Psoas muscle (tissue), 8 donors: ENCODE measurements around the gene MRPL45. TPM values are rescaled to one million over a fixed set of nuclear protein-coding genes. Genes with fewer than 3 reads are reported as not detected.

Source experiments
- ATAC-seq, 4 donors: fragments of 200-7000 bp; cut with Tn5 transposase; one replicate each; pipeline ENCODE4 v1.9.1; 2020; ENCODE audit warnings: moderate library complexity in 3 of 4, mild to moderate bottlenecking in 2 of 4
- DNase-seq, 2 donors: peaks; one replicate each; pipeline ENCODE4 v3.0.0-alpha.2; 2020
- H3K27ac ChIP-seq: fragments of 200-600 bp; one replicate; pipeline ENCODE4 v1.8.0; 2022
- H3K27me3 ChIP-seq, 3 donors: fragments of 200-600 bp in 1 of 3; one replicate each; pipeline versions ENCODE4 v1.6.1 to v1.8.0; 2013 to 2022; ENCODE audit warnings: low read length in 2 of 3, mild to moderate bottlenecking in 2 of 3, moderate library complexity in 1 of 3; ENCODE audit not compliant: insufficient read depth in 3 of 3
- H3K36me3 ChIP-seq, 2 donors: fragments of 200-600 bp in 1 of 2; one replicate each; pipeline versions ENCODE4 v1.6.1 to v1.8.0; 2013 to 2022; ENCODE audit warnings: low read depth in 1 of 2, mild to moderate bottlenecking in 1 of 2, moderate library complexity in 1 of 2; ENCODE audit not compliant: insufficient read depth in 1 of 2
- H3K4me1 ChIP-seq: fragments of 200-600 bp; one replicate; pipeline ENCODE4 v1.8.0; 2022
- H3K4me3 ChIP-seq: fragments of 200-600 bp; one replicate; pipeline ENCODE4 v1.8.0; 2022; ENCODE audit warnings: mild to moderate bottlenecking
- H3K9me3 ChIP-seq: fragments of 200-600 bp; one replicate; pipeline ENCODE4 v1.8.0; 2022
- CTCF ChIP-seq: fragments of 200-600 bp; IDR thresholded peaks from one replicate; pipeline ENCODE4 v1.8.0; 2022; ENCODE audit warnings: antibody characterized with exemption
- WGBS, 3 donors: extraction: QIAGEN DNeasy Blood & Tissue Kit; methylation state at CpG; one replicate each; pipeline versions ENCODE4 v1.1.6 to v1.1.7; 2013; 5-methylcytosine and 5-hydroxymethylcytosine counted together
- intact Hi-C, 2 donors: fragments of 100-400 bp; cut with DNase I; formaldehyde crosslinking; loops; one replicate each; pipeline versions ENCODE4 v1.11.0 to v1.14.2; 2022
- polyA plus RNA-seq, 3 donors: library from polyadenylated mRNA; stranded (reverse); fragments of 200-250 nt; gene quantifications; one replicate each; pipeline ENCODE4 v1.2.3, GENCODE V29; 2013
- total RNA-seq, 4 donors: library from RNA; stranded (reverse); fragmentation: NEBNext Ultra II Directional in 2 of 4; extraction: Animal tissue kit (Norgen Biotek cat#: 25700) in 2 of 4; gene quantifications; one replicate each; pipeline versions ENCODE4 v1.2.1 to v1.2.4, GENCODE V29; 2021 to 2023
- donor health status: healthy with polysubstance abuse.
- donor health status: DM: no; HTN: no; CAD: no; lungs with moderate emphysema.
- donor health status: Bipolar disorder and iron deficiency.
- donor health status: healthy.
- donor health status: DM: yes; HTN: yes; CAD: no.
- donor health status: DM: no; HTN: no; CAD: no.
- donor health status: DM: no; HTN: no; CAD: no.
- donor health status: DM: yes; HTN: yes; CAD: no.

MRPL45 gene
- total and polyA plus RNA-seq, 7 donors = 36.0 to 132 (median 54.6) TPM

DNA sequence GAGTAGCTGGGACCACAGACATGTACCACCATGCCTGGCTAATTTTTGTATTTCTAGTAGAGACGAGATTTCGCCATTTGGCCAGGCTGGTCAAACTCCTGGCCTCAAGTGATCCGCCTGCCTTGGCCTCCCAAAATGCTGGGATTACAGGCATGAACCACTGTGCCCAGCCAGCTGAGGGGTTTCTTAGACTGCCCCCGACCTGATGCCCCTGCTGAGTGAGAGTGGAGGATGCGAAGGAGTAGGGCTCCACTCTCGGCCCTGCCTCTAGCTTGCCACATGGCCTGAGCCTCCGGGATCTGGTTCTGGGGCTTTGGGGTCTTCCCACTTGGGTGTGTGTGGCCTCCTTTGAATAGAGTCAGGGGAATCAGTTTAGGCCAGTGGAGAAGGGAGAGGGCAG is 35.8 kb downstream of the MRPL45 start:
- H3K4me3 ChIP-seq = no peak overlapping the region
- H3K4me1 ChIP-seq = no peaks in the 10 kb centered on the region
- ATAC-seq (no peak), DNase-seq (no peak)
- H3K27me3 ChIP-seq = peaks cover 0 to 5% (median 0%) of the 10 kb centered on the region in 3 donors
- no peaks in the 10 kb centered on the region for H3K9me3 ChIP-seq
- no peak overlapping the region for H3K27ac ChIP-seq
- 81 to 85% (median 84%) methylated on average over 7 of the region's 7 CpGs for WGBS, 3 donors
- no peak for TF ChIP-seq CTCF
- intact Hi-C loops = no loop called here
- H3K36me3 ChIP-seq = no peaks in the 10 kb centered on the region

DNA sequence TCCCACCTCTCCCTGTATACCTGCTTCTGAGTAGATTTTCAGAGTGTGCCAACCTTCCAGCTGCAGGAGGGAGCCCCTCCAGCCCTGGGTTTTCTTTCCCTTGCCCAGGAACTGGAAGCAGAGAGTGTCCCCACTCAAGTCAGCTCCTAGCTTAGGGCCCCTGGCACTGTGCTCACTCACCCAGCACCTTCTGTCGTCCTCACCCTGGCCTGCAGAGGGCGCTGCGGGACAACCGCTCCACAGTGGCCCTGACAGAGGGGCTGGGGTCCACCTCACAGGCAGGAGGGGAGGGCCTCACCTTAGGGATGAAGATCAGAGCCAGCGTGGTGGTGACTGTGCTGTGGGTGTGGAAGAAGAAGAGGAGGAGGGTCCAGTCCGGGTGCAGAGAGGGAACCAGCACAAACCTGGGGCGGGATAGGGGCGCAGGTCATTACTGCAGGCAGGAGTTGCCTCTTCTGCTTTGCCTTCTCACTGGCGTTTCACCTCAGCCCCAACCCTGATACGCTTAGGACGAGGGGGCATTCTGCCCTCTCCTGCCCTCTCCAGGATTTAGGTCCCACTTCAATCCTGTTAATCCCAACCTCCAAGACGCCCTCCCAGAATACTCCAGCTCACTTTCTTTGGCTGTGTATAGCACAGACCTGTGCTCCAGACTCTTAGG is 36.8 kb downstream of the MRPL45 start:
- Histone ChIP-seq H3K36me3 (no peaks in the 10 kb centered on the region), H3K27ac (no peak overlapping the region), H3K27me3 (peaks cover 0 to 5% (median 0%) of the 10 kb centered on the region in 3 donors), H3K4me3 (no peak overlapping the region), H3K4me1 (no peaks in the 10 kb centered on the region), H3K9me3 (no peaks in the 10 kb centered on the region)
- peak in 1 of 2 donors; percentile 61 for DNase-seq
- TF ChIP-seq CTCF = peak; percentile 22
- 41 to 45% (median 42%) methylated on average over 12 of the region's 12 CpGs for WGBS, 3 donors
- intact Hi-C loops = no loop called here
- ATAC-seq = peak; percentile 39 to 62 (median 50)

DNA sequence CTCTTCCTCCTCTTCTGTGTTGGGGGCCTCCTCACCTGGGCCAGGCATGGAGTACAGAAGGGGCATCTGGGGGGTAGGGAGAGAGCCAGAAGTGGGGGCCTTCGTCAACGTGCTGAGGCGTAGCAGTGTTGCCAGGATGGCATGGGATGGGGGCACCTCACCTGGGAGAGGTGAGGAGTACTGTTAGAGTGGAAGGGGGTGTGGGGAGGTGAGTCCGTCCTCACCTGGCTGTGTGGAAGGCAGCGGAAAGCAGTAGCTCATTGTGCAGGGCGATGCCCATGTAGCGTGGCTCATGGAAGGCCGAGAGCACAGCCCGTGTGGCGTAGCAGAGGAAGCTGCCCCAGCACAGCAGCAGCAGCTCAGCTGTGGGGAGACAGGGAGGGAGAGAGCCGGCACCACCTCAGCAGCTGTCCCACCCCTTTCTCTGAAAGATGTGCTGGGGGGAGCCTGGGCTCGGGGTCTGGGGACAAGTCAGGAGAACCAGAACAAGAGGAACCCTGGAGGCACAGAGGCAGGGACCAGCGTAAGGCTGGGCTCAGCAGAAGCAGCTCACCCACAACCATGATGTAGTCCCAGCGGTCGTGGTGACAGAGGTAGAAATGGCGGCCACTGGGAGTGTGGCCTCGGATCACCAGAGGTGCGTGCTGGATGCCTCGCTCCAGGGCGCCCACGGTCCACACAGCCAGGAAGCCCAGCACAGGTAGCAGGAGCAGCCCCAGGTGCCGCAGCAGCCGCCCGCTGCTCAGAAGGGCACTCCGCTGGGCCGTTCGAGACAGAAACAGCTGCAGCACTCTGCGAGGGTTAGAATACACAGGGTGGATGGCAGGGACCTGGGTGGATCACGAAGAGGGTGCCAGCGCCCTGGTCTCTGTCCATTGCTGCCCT is 37.8 kb downstream of the MRPL45 start:
- ATAC-seq = no peak
- Histone ChIP-seq H3K36me3 (no peaks in the 10 kb centered on the region), H3K9me3 (no peaks in the 10 kb centered on the region), H3K27me3 (peaks cover 0 to 5% (median 0%) of the 10 kb centered on the region in 3 donors), H3K27ac (no peak overlapping the region), H3K4me1 (no peaks in the 10 kb centered on the region), H3K4me3 (no peak overlapping the region)
- no peak for TF ChIP-seq CTCF
- DNase-seq = no peak
- intact Hi-C loops = no loop called here
- 80 to 91% (median 84%) methylated on average over 28 to 30 of the region's 30 CpGs for WGBS, 3 donors

GRCh38 chr17:38336838-38337237 is 39.9 kb downstream of the MRPL45 start:
- TF ChIP-seq CTCF = no peak
- H3K4me1 ChIP-seq = no peaks in the 10 kb centered on the region
- no peaks in the 10 kb centered on the region for H3K27me3 ChIP-seq
- H3K27ac ChIP-seq = no peak overlapping the region
- intact Hi-C loops = no loop called here
- ATAC-seq (no peak), DNase-seq (no peak)
- H3K9me3 ChIP-seq = no peaks in the 10 kb centered on the region
- no peak overlapping the region for H3K4me3 ChIP-seq
- H3K36me3 ChIP-seq = no peaks in the 10 kb centered on the region
- 87 to 91% (median 88%) methylated on average over 11 of the region's 11 CpGs for WGBS, 3 donors
